ENCODE data around the gene RFPL2. TPM values are rescaled to one million over a fixed set of nuclear protein-coding genes. Genes with fewer than 3 reads are reported as not detected.
"Not testable (repeated sequence)": the region's sequence is repeated elsewhere in the genome, so short reads cannot be mapped to it uniquely, and the experiment has no call there.

The RFPL2 gene
- total and polyA plus RNA-seq, 4 experiments from 2014 or later: 0.61 to 4.7 (median 2.2) TPM

DNA sequence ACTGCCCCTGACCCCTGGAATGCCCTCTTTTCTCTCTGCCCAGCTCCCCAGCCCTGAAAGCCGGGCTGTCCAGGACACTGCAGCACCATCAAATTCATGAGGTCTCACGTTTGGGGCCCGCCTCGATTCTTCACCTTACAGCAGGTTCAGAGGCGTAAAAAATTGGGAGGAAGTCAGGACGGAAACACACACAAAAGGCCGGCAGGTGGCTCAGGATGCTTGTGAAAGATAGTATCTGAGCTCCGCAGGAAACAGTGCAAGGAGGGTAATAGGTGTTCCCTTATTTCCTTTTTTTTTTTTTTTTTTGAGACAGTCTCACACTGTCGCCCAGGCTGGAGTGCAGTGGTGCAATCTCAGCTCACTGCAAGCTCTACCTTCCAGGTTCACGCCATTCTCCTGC is 4.1 kb downstream of the RFPL2 start:
- ChIA-PET POLR2A (ENCODE audit: partially characterized antibody) (interaction anchor here (0.5 to 0.8 kb wide), 2 partner anchors 319 to 1093 kb away, joined by 3 read pairs; partner anchors contain the start of gene SELENOM), CTCF (ENCODE audit: partially characterized antibody) (interaction anchor here (0.7 to 1.5 kb wide), 6 partner anchors 12 to 94 kb away, joined by 3 to 18 read pairs (median 3); no protein-coding TSS in a partner anchor)
- Histone ChIP-seq H3K27ac (ENCODE audit: low read depth, low read length) (no peak overlapping the region), H3K27me3 (ENCODE audit: insufficient read depth, low read length) (no peaks in the 10 kb centered on the region), H3K4me3 (ENCODE audit: low read length in 2 of 2) (no peak overlapping the region), H3K9me3 (ENCODE audit: control insufficient read depth in 1 of 2, low read length in 2 of 2) (no peaks in the 10 kb centered on the region), H3K36me3 (ENCODE audit: insufficient read depth, low read length) (no peaks in the 10 kb centered on the region), H3K4me1 (ENCODE audit: insufficient read depth, low read length) (peaks cover 50% of the 10 kb centered on the region)
- Mint-ChIP-seq H3K27ac (peak overlapping the region; percentile 19 to 91 (median 71)), H3K4me3 (peak overlapping the region in 7 of 8 donors; percentile 29 to 84 (median 70)), H3K36me3 (peaks cover 0 to 4% of the 10 kb centered on the region in 2 donors), H3K27me3 (peaks cover 0 to 2% of the 10 kb centered on the region in 2 donors), H3K9me3 (peaks cover 0 to 2% (median 0%) of the 10 kb centered on the region in 8 donors), H3K4me1 (peaks cover 22 to 72% (median 48%) of the 10 kb centered on the region in 4 donors)
- intact Hi-C loops (cut with micrococcal nuclease): loop anchor here (5.0 kb wide), 1 partner anchor 67 kb away; no protein-coding TSS in a partner anchor
- DNase-seq: peak in 4 of 5 donors; percentile 29 to 42 (median 38)

DNA sequence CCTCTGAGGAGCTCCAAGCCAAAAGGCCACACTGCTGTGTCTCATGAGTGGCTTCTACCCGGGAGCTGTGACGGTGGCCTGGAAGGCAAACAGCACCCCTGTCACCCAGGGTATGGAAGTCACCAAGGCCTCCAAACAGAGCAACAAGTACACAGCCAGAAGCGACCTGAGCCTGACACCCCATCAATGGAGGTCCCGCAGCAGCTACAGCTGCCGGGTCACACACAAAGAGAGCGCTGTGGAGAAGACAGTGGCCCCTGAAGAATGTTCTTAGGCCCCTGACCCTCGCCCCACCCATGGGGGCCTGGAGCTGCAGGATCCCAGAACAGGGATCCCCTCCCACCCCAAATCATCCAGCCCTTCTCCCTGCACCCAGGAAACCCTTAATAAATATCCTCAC is 4.9 kb downstream of the RFPL2 start:
- Mint-ChIP-seq H3K4me1 (peaks cover 21 to 64% (median 44%) of the 10 kb centered on the region in 4 donors), H3K36me3 (peaks cover 0 to 4% of the 10 kb centered on the region in 2 donors), H3K27me3 (peaks cover 0 to 2% of the 10 kb centered on the region in 2 donors), H3K9me3 (peaks cover 0 to 2% (median 0%) of the 10 kb centered on the region in 8 donors), H3K27ac (peak overlapping the region in 3 of 7 donors; percentile 19 to 91 (median 33)), H3K4me3 (peak overlapping the region in 1 of 8 donors; percentile 36)
- Histone ChIP-seq H3K27me3 (ENCODE audit: insufficient read depth, low read length) (no peaks in the 10 kb centered on the region), H3K36me3 (ENCODE audit: insufficient read depth, low read length) (no peaks in the 10 kb centered on the region), H3K4me3 (ENCODE audit: low read length in 2 of 2) (no peak overlapping the region), H3K9me3 (ENCODE audit: control insufficient read depth in 1 of 2, low read length in 2 of 2) (no peaks in the 10 kb centered on the region), H3K4me1 (ENCODE audit: insufficient read depth, low read length) (peaks cover 45% of the 10 kb centered on the region), H3K27ac (ENCODE audit: low read depth, low read length) (no peak overlapping the region)
- POLR2A ChIA-PET (ENCODE audit: partially characterized antibody): no interaction called here
- CTCF ChIA-PET (ENCODE audit: partially characterized antibody): interaction anchor here (0.7 to 1.4 kb wide), 2 partner anchors 30 to 66 kb away, joined by 7 to 18 read pairs; no protein-coding TSS in a partner anchor
- DNase-seq: no peak
- intact Hi-C loops (cut with micrococcal nuclease): loop anchor here (5.0 kb wide), 1 partner anchor 67 kb away; no protein-coding TSS in a partner anchor

DNA sequence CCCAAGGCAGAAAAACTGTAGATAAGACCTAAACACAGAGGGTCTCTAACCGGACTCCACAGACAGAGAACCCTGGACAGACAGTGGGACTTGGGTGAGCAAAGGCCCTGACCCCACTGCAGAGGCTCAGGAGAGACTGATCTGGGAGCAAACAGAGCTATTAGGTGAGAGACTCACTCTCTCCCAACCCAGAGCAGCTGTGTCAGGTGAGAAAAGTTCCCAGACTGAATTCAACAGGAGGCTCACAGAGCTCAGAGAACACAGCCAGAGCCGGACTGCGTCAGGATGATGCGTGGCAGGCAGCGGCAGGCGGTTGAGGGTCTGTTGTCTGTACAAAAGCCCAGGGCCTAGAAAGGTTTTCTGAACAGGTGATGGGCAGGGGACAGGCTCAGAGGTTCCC is 5.5 kb downstream of the RFPL2 start:
- POLR2A ChIA-PET (ENCODE audit: partially characterized antibody): no interaction called here
- Mint-ChIP-seq H3K4me3 (peak overlapping the region in 1 of 8 donors; percentile 49), H3K36me3 (peaks cover 0 to 4% of the 10 kb centered on the region in 2 donors), H3K4me1 (peaks cover 19 to 58% (median 39%) of the 10 kb centered on the region in 4 donors), H3K27ac (peak overlapping the region in 1 of 7 donors; percentile 62), H3K27me3 (peaks cover 0 to under 1% of the 10 kb centered on the region in 2 donors), H3K9me3 (peaks cover 0 to 2% (median 0%) of the 10 kb centered on the region in 8 donors)
- DNase-seq: no peak
- Histone ChIP-seq H3K27me3 (ENCODE audit: insufficient read depth, low read length) (no peaks in the 10 kb centered on the region), H3K4me3 (ENCODE audit: low read length in 2 of 2) (no peak overlapping the region), H3K27ac (ENCODE audit: low read depth, low read length) (no peak overlapping the region), H3K36me3 (ENCODE audit: insufficient read depth, low read length) (no peaks in the 10 kb centered on the region), H3K4me1 (ENCODE audit: insufficient read depth, low read length) (peaks cover 45% of the 10 kb centered on the region), H3K9me3 (ENCODE audit: control insufficient read depth in 1 of 2, low read length in 2 of 2) (no peaks in the 10 kb centered on the region)
- CTCF ChIA-PET (ENCODE audit: partially characterized antibody): no interaction called here
- intact Hi-C loops (cut with micrococcal nuclease): no loop called here

DNA sequence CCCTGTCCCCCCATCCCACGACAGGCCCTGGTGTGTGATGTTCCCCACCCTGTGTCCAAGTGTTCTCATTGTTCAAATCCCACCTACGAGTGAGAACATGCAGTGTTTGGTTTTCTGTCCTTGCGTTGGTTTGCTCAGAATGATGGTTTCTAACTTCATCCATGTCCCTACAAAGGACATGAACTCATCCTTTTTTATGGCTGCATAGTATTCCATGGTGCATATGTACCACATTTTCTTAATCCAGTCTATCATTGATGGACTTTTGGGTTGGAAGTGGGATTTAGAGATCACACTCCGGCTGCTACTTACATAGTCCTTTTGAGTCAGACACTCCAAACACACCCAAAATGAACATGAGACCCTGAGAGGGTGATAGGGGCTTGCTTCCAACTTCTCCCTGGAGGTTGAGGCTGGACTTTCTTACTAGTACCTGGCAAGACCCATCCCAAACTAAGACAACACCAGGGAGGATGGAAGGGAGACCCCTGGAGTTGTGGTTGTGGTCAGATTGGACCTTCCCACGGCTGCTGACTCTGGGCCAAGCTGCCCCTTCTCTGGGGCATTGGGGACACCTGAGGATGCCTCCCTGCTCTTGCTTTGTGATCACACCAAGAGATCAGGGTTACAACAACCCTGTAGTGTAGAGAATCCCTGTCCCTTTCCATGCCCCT is 7.2 kb downstream of the RFPL2 start:
- H3K27ac Mint-ChIP-seq; H3K9me3 ChIP-seq (ENCODE audit: control insufficient read depth in 1 of 2, low read length in 2 of 2); intact Hi-C loops (cut with micrococcal nuclease); H3K9me3 Mint-ChIP-seq; H3K27me3 Mint-ChIP-seq; H3K36me3 ChIP-seq (ENCODE audit: insufficient read depth, low read length); DNase-seq; H3K36me3 Mint-ChIP-seq; POLR2A ChIA-PET (ENCODE audit: partially characterized antibody); H3K27me3 ChIP-seq (ENCODE audit: insufficient read depth, low read length); H3K4me3 Mint-ChIP-seq; H3K4me3 ChIP-seq (ENCODE audit: low read length in 2 of 2); H3K27ac ChIP-seq (ENCODE audit: low read depth, low read length): not testable (repeated sequence)
- peaks cover 17 to 42% (median 31%) of the 10 kb centered on the region in 4 donors for H3K4me1 Mint-ChIP-seq
- CTCF ChIA-PET (ENCODE audit: partially characterized antibody): interaction anchor here (1.0 kb wide), 1 partner anchor 68 kb away, joined by 3 read pairs; no protein-coding TSS in a partner anchor
- peaks cover 34% of the 10 kb centered on the region for H3K4me1 ChIP-seq (ENCODE audit: insufficient read depth, low read length)

DNA sequence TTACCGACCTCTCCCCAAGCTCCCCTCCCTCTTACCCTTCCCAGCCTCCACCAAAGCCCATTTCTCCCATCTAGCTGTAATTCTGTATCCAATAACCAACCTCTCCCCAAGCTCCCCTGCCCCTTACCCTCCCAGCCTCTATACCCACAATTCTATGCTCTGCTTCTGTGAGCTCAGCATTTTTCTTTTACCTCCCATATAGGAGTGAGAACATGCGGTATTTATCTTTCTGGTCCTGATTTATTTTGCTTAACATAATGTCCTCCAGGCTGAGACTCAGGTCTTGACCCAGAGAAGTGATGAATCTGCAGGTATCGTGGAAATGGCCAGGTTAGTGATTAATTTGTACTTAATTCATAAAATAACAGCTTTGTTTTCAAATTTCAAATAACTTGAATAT is 9.0 kb downstream of the RFPL2 start:
- CTCF ChIA-PET (ENCODE audit: partially characterized antibody): not testable (repeated sequence)

GRCh38 chr22:32193346-32193745 is 11.5 kb downstream of the RFPL2 start:
- H3K27ac Mint-ChIP-seq; POLR2A ChIA-PET (ENCODE audit: partially characterized antibody); intact Hi-C loops (cut with micrococcal nuclease); DNase-seq; H3K27me3 Mint-ChIP-seq; H3K9me3 Mint-ChIP-seq; H3K9me3 ChIP-seq (ENCODE audit: control insufficient read depth in 1 of 2, low read length in 2 of 2); H3K4me3 ChIP-seq (ENCODE audit: low read length in 2 of 2); H3K36me3 Mint-ChIP-seq; H3K4me3 Mint-ChIP-seq; H3K4me1 Mint-ChIP-seq; H3K27me3 ChIP-seq (ENCODE audit: insufficient read depth, low read length); H3K27ac ChIP-seq (ENCODE audit: low read depth, low read length); H3K36me3 ChIP-seq (ENCODE audit: insufficient read depth, low read length); CTCF ChIA-PET (ENCODE audit: partially characterized antibody); H3K4me1 ChIP-seq (ENCODE audit: insufficient read depth, low read length): not testable (repeated sequence)

More for the DNA sequence above, 9.0 kb downstream of the RFPL2 start:
- H3K27ac ChIP-seq (ENCODE audit: low read depth, low read length); H3K27me3 ChIP-seq (ENCODE audit: insufficient read depth, low read length); H3K9me3 Mint-ChIP-seq; H3K36me3 ChIP-seq (ENCODE audit: insufficient read depth, low read length); H3K27me3 Mint-ChIP-seq; H3K36me3 Mint-ChIP-seq; H3K4me3 ChIP-seq (ENCODE audit: low read length in 2 of 2); H3K9me3 ChIP-seq (ENCODE audit: control insufficient read depth in 1 of 2, low read length in 2 of 2); intact Hi-C loops (cut with micrococcal nuclease); H3K4me3 Mint-ChIP-seq; DNase-seq; POLR2A ChIA-PET (ENCODE audit: partially characterized antibody): not testable (repeated sequence)
- peaks cover 16% of the 10 kb centered on the region for H3K4me1 ChIP-seq (ENCODE audit: insufficient read depth, low read length)
- peak overlapping the region in 1 of 7 donors; percentile 55 for H3K27ac Mint-ChIP-seq
- H3K4me1 Mint-ChIP-seq: peaks cover 10 to 24% (median 18%) of the 10 kb centered on the region in 4 donors

- H3K27ac Mint-ChIP-seq; intact Hi-C loops (cut with micrococcal nuclease); H3K4me3 Mint-ChIP-seq; H3K9me3 ChIP-seq (ENCODE audit: control insufficient read depth in 1 of 2, low read length in 2 of 2); H3K4me3 ChIP-seq (ENCODE audit: low read length in 2 of 2); H3K27ac ChIP-seq (ENCODE audit: low read depth, low read length); CTCF ChIA-PET (ENCODE audit: partially characterized antibody); H3K27me3 ChIP-seq (ENCODE audit: insufficient read depth, low read length); POLR2A ChIA-PET (ENCODE audit: partially characterized antibody); H3K4me1 ChIP-seq (ENCODE audit: insufficient read depth, low read length); DNase-seq; H3K9me3 Mint-ChIP-seq; H3K27me3 Mint-ChIP-seq; H3K4me1 Mint-ChIP-seq; H3K36me3 Mint-ChIP-seq; H3K36me3 ChIP-seq (ENCODE audit: insufficient read depth, low read length): not testable (repeated sequence)
These were observed 13.9 kb downstream of the RFPL2 start for GRCh38 chr22:32191021-32191420.
